NCI-H460 (cell line): ENCODE measurements around the gene MYO5C. TPM values are rescaled to one million over a fixed set of nuclear protein-coding genes. Genes with fewer than 3 reads are reported as not detected.
A peak's percentile ranks its signal among the peaks of the same experiment; 100 is the strongest.

Experiments
- DNase-seq: peaks from one replicate; pipeline ENCODE4 v3.0.0-alpha.2; 2016; ENCODE audit warnings: low read depth; ENCODE audit errors: extremely low read depth
- polyA plus RNA-seq: library from polyadenylated mRNA; depleted of rRNA; stranded (reverse); fragments of >200 nt; gene quantifications from 2 replicates; pipeline ENCODE4 v1.2.3, GENCODE V29; 2014; cell fraction: nucleus; rRNA removed
- total RNA-seq: library from RNA; depleted of rRNA; stranded (reverse); fragments of >200 nt; shearing (Covaris generic); gene quantifications from 2 replicates; pipeline ENCODE4 v1.2.3, GENCODE V29; 2014; rRNA removed

MYO5C gene
- total RNA-seq, result 11.0 and 14.9 TPM in 2 replicates
- 6.6 and 15.3 TPM in 2 replicates for polyA plus RNA-seq

- peak; percentile 30 for DNase-seq
Observed at GRCh38 chr15:52295421-52296001, at the start of gene MYO5C. TSS of gene MYO5C (minus strand) at chr15:52295804. CDS start at chr15:52295636, 168 bp downstream.

DNA sequence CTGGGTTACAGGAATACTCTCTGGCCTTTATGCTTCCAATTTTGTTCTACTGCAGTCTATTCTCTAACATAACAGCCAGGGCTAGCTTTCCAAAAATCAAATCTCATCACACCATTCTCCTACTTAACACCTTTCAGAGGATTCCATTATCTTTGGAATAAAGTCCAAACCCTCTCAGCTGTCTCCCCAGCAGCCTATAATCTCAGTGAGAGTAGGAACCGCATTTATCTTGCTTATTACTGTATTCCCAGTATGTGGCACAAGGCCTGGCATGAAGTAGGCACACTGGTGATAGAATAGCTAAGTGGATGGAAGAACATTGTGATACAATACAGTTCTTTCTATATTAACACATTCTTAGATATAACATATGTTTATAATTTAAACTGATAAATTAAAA, 49.0 kb upstream of the MYO5C start:
- DNase-seq, result no peak

- no peak for DNase-seq
Observed at GRCh38 chr15:52343831-52344230, 48.2 kb upstream of the MYO5C start.

DNA sequence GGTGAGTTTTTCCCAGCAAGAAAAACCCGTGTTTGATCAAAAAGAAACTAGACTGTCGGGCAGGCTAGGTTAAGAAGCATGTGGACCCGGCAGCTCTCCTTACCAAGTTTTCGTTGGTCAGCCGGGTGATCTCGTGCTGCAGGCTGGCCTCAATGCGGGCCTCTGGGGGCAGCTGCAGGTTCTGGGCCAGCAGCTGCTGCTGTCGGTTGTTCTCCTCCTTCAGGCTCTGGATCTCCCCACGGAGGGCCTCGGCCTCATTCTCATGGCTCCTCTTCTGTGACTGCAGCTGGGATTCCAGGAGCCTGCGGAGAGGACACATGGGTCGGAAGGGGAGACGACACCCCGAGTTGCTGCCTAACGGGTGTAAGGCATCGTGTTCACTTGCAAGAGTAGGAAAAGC, 44.5 kb upstream of the MYO5C start:
- DNase-seq, result no peak

DNA sequence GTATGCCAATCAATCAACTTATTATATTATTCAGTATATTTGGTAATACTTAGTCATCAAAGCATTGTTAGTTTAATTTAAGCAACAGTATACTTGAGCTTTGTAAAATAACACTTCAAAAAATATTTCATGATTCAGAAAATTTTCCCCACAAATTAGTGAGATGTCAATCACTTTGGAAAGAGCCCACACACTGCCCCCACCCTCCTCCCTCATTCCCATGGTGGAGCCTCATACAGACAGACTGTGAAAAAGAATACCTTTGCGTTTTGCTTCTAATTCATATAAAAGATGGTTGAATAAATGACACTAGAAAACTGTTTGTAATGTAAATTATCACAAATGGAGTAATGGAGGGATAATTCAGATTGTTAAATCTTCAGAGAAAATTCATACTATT, 43.3 kb upstream of the MYO5C start:
- no peak for DNase-seq

DNA sequence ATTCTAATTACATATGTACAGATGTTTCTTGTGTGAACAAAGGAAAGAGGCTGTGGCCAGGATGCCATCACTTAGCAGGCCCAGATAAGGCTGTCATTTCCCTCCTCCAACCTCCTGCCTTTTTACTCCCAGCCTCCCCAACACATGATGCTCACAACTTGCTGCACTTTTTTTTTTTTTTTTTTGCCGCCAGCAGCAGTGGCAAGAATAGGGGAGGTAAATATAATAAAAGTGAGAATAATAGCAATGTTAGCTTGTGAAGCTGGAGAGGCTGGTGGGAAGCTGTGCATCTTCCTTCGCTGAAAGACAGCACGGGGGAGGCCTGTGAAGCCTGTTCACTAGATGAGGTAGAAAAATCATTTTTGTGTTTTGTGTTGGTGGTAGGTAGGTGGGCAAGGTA, 42.5 kb upstream of the MYO5C start:
- no peak for DNase-seq

- DNase-seq, result no peak
Observed at GRCh38 chr15:52337198-52337853, 41.7 kb upstream of the MYO5C start.

GRCh38 chr15:52336529-52336928, 40.9 kb upstream of the MYO5C start:
- DNase-seq, result no peak

DNA sequence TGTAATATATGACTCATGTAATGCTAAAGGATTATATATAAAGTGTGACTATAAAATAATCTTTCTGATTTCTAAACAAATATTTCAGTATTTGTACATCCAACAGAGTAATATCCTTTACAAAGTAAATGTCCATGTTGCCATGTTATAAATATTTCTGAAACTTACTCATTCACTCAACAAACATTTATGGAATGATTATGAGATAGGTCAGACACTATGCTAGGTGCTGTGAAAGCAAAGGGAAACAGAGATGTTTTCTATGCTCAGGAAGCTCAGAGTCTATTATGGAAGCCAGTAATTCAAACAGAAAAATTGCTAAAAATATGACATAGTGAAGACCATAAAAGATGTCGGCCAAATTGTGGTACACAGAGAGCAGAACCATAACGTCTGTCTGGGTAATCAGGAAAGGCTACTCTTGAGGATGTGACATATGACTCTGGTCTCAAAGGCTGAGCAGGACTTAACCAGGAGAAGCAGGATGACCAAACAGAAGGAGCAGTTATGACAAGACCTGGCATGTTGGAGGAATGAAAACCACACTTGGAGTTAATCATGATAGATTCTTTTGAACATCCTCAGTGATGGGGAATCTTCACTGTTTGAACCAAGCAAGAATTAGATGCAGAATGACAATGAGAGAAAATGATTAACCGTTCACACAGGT, 39.0 kb upstream of the MYO5C start:
- peak; percentile 15 for DNase-seq

GRCh38 chr15:52331490-52332240, 36.1 kb upstream of the MYO5C start:
- DNase-seq, result peak; percentile 40

DNA sequence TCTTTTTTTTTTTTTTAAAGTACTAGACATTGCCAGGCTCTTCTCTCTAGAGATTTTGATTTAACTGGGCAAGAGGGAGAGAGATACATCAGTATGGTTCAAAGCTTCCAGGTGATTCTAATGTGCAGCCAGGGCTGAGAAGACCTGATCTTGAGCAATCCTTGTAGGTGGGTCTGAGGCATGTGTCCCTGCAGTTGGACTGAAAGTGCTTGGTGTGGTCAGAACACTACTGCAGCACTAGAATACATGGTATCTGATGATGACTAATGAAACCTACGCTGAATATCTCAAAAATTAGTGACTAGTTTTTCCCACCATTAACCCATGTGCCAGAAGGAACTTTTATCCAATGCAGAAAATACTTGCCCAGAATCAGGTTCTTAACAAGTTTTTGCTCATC, 34.4 kb upstream of the MYO5C start:
- DNase-seq, result no peak

DNA sequence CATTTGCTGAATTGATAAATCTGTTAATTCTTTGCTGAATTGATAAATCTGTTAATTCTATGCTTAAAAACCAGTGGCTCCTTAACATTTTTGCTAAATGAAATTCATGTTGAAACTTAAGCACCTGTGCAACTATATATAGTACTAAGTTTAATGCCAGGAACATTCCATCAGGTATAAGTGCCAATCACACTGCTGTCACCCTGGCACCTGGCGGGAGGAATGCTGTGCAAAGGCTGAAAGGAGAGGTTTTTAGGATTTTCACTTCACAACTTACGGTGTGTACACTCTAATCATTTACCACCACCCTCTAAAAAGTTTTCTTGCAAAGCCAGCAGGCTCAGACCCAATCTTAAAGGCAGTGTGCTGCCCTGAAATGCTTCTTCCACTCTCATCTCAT, 33.5 kb upstream of the MYO5C start:
- DNase-seq, result no peak

DNA sequence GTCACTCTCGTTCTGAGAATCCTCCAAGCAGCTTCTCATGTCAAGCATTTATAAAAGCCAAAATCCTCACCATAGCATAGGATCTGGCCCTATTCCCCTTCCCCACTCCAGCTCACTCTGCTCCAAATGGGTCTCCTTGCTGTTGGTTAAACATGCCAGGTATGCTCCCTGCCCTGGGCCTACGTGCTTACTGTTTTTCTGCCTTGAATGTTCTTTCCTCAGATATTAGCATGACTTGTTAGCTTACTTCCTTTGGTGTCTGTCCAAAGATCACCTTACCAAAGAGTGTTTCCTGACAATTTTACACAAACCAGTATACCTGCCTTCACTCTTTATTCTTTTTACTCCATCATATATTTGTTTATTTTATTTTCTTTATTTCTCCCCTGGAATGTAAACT, 33.1 kb upstream of the MYO5C start:
- DNase-seq, result no peak

DNA sequence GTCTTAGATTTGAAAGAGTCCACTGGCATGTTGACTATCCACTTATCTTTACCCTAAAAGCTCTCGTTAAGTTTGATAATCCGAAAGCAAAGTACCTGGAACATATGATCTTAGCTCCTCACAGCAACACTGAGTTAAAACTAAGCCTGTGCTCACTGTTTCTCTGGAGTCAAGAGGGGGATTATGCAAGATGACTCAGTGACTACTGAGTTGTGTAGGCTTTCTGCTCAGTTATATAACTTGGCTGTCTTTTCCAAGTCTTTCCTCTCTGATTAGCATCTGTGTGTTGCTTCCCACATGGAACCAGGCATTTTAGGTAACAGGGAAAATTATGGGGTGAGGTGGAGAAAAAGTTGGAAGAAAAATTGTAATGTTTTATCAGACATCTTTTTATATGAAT, 31.2 kb upstream of the MYO5C start:
- no peak for DNase-seq

- no peak for DNase-seq
Observed at GRCh38 chr15:52324109-52324508, 28.5 kb upstream of the MYO5C start.

DNA sequence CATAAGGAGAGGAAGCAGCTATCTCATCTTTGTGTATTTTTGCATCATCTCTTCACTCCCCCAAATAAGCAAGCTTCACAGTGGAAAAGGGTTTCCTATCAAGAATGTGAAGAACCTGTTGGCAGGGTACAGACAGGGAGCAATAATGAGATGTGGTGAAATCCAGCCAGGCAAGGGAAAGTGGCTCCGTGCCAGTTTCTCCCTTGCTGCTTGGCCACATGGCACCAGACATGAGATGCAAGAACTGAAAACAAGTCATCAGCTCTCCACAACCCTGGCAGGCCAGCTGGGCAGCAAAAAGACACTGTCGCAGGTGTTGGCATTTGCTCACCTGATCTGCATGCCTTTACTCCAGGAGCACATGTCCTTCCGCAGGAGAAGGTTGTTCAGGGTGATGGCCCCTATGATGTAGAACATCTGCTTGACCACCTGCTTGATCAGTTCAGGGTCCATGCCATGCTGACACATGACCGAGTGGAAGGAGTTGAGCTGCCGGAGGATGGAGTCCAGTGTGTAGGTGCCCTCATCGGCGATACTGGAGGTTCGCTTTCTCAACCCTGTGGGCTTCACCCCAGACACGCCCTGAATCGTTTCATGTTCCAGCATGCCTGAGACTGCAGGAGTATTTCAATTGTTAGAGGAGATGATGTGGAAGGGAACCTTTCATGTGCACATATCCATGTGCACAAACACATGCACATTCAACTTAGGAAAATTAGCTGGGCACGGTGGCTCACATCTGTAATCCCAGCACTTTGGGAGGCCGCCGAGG, 23.3 kb upstream of the MYO5C start:
- no peak for DNase-seq

DNA sequence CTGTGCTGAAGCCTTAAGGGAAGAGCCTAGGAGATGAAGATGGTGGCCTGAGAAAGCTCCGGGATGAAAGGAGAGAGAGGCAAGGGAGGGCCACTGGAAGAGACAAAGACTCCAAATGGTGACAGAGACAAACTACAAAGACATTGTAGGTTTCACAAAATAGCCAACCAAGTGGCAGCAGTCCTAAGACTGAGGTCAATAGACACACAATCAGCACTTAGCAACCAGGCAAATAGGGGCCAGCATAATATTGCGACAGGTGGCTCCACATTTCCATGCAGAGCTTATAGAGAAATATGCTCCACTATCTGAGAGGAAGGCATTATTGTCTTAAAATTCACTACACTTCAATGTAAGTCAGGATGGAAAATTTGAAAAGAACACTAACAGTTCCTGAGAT, 22.1 kb upstream of the MYO5C start:
- DNase-seq, result no peak

DNA sequence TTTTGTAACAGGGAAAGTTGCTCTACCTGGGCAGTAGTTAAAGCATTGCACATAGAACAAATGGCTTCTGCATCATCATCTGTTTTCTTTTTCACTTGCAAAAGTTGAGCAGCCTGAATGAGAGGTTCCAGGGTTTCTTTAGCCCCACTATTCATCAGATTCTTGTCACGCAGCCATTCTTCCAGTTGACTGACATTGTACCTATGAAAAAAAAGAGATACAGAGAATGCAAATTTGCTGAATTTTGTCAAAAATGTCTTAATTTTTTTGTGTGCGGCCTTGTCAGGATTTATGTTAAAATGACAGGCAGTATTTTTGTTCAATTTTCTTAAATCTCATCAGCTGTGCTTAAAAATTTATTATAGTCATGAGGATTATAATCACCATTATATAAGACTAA, 21.4 kb upstream of the MYO5C start:
- DNase-seq, result no peak

DNA sequence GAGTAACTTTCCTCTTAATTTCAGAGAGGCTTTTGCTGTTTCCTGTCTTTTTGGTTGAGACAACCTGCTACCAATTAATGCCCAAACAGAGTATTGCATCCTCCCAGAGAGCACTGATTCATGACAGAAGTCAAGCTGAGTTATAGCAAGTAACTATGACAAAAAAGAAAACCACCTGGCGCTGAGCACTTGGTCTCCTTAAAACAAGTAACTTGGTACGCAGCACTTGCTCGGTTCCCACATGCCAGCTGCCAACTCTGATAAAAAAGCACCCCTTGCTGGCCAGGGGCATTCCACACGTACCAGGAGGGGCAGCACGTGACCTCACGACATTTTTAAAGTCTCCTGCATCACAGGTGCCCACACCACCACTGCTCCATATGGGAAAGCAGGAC, 13.5 kb upstream of the MYO5C start:
- no peak for DNase-seq

GRCh38 chr15:52308446-52309153, 13.0 kb upstream of the MYO5C start:
- DNase-seq, result no peak
